ENCODE data around the gene FRMD4A.
"Not testable (repeated sequence)": the region's sequence is repeated elsewhere in the genome, so short reads cannot be mapped to it uniquely, and the experiment has no call there.

The FRMD4A gene

GRCh38 chr10:13911821-13912520 lies 418.8 kb downstream of the FRMD4A start:
- no peak for DNase-seq (ENCODE audit: low read depth)

DNA sequence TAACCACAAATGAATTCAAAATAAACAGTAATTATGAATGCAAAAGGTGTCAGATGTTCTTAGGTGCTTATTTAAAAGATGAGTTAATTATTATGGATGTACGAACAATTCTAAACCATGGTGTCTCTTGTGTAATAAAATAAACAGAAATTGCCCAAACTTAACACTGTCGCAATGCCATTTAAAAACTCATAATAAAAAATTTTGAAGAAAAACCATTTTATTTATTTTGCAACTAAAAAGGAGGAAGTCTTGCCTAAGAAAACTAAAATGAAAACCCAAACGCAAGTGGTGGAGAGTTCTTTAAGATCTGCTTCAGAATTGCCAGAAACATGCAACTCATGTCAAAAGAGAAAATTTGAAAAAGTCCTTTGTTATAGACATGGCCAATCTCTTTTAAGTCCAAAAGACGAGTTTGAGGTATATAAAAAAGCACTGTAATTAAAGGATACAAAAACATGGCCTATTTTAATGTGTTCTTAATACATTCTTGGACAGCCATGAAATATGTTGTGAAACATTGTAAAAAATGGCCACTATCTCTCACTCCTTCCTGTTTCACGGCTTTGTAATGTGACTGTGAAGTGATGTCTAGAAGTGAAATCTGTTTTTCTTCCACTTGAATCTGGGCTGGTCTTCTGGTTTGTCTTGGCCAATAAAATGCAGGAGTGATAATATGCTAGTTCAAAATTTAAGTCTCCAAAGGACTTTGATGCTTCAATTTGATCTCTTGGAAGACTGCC lies 421.0 kb downstream of the FRMD4A start:
- no peak for DNase-seq (ENCODE audit: low read depth)

DNA sequence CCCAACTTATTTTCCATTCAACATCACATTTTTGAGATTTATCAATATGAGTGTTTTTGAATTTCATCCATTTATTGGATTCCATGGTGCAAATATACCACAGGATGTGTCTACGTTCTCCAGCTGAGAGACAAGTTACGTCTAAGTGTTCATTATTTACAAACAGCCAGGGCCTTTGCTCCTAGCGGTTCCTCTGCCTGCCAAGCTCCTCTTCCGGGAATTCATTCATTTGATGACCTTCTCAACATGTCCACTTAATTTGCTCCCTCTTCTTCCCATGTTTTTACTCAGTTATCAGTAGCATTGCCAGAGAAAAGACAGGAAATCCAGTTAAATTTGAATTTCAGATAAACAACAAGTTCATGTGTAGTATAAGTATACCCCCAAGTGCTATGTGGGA lies 422.2 kb downstream of the FRMD4A start:
- no peak for DNase-seq (ENCODE audit: low read depth)

GRCh38 chr10:13907570-13907969 lies 423.2 kb downstream of the FRMD4A start:
- no peak for DNase-seq (ENCODE audit: low read depth)

GRCh38 chr10:13905281-13905680 lies 425.4 kb downstream of the FRMD4A start:
- no peak for DNase-seq (ENCODE audit: low read depth)

DNA sequence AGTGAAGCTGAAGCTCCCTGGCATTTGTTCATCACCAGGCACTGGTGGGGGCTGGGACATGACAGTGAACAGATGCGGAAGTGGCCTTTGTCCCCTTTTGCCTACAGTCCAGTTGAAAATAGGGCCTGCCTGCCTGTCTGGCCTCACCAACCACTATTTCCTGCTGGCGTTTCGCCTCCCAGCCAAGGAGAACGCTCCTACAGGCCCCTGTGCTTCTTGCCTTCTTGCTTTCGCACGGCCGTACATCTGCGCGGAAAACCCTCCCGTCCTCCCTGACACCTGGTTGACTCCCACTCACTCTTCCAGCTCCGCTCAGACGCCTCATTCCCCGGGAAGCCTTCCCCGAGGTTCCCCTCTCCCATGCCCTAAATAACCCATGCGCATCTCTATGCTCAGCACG lies 426.7 kb downstream of the FRMD4A start:
- no peak for DNase-seq (ENCODE audit: low read depth)

DNA sequence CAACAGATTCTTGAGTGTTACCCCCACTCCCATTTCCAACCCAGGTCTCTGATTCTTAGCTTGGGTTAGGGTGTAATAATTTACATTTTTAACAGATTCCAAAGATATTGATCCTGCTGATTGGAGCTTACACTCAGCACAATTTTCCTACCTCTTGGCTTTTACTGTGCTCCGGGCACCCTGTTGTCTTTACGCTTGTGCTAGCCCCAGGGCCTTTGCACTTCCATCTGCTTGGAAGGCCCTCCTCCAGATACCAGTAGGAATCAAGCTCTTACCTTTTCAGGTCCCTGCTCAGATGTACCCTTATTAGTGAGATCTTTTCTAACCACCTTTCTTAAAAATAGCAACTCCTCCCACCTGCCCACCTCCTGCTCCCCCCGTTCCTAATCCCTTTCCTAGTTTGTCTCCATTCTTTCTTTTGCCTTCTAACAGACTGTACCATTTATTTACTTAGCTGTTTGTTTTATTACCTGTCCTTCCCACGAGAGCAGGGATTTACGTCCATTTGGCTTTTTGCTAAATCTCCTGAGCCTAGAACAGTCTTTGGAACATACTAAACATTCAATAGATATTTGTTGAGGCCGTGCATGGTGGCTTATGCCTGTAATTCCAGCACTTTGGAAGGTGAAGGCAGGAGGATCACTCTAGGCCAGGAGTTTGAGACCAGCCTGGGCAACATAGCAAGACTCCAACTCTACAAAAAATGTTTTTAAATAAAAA lies 427.7 kb downstream of the FRMD4A start:
- no peak for DNase-seq (ENCODE audit: low read depth)

DNA sequence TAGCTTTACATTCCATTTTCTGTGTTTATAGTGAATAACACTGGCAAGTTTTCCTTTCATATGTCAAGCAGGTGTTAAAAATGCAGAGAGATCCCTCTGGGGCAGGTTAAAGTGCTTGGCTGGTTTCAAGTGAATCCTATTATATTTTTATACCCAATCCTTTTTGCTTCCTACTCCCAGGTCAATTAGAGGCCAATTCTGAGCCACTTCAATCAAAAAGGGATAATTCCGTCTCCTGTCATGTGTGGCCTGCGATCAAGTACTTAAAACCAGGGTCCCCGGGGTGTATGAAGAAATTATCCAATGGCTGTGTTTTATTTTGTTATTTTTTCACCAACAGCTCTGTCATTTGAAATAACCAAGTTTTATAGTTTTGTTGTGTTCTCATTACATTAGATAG lies 430.8 kb downstream of the FRMD4A start:
- no peak for DNase-seq (ENCODE audit: low read depth)

DNA sequence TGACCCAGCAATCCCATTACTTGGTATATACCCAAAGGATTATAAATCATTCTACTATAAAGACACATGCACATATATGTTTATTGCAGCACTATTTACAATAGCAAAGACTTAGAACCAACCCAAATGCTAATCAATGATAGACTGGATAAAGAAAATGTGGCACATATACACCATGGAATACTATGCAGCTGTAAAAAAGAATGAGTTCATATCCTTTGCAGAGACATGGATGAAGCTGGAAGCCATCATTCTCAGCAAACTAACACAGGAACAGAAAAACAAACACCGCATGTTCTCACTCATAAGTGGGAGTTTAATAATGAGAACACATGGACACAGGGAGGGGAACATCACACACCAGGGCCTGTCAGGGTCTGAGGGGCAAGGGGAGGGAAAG lies 434.6 kb downstream of the FRMD4A start:
- not testable (repeated sequence) for DNase-seq (ENCODE audit: low read depth)

- no peak for DNase-seq (ENCODE audit: low read depth)
These were observed 436.2 kb downstream of the FRMD4A start for GRCh38 chr10:13894412-13895093.

DNA sequence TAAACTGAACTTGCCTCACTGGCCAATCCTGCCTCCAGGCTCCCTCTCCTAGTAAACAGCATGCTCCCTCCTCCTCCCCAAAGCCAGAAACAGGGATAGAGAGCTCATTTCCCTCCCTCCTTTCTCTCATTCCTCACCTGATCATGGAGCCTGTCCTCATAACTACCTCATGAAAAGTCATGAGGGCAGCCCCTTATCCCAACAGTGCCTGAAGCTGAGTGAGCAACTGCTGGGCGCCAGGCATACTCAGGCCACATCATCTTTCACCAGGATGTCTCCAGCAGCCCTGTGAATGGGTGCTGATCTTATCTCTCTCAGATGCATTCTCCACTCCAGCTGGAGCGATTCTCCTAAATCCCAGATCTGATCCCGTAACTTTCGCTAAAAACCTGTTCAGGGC lies 436.8 kb downstream of the FRMD4A start:
- no peak for DNase-seq (ENCODE audit: low read depth)

- no peak for DNase-seq (ENCODE audit: low read depth)
These were observed 437.9 kb downstream of the FRMD4A start for GRCh38 chr10:13892871-13893270.

- no peak for DNase-seq (ENCODE audit: low read depth)
These were observed 438.7 kb downstream of the FRMD4A start for GRCh38 chr10:13892001-13892491.

DNA sequence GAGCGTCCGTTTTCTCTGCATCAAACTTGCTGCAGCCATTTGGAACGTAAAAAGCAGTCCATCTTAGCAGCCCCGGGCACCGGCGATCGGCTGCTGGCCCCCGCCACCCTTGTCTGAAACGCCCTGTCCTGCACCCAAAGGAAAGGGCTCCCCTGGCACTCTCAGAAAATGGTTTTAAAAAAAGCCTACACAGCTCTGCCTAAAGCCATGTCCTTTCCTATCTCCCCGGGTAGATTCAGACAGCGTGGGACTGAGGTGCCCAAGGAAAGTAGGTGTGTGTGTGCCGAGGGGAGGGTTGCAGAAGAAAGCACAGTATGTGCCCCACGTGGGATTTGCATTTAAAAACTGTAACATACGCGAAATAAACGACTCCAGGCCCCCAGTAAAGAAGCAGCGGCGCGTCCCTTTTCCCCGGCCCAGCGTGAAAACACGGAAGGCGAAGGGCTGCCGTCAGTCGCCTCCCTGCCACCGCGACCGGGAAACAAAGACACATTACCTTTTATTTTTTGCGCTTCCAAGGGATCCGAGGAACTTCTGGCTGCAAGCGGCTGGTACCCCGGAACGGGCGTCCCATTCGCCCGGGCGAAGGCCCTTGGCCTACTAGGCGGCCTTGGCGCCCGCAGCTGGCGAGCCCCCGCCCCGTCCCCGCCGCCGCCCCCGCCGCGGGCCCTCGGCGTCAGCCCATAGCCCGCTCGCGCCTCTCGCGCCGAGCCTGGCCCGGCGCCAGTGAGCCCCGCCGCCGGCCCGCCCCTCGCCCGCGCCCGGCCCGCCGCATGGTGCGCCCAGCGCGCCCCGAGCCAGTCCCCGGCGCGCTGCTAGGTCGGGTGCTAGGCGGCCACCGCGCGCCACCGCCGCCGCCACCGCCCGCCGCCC lies 439.4 kb downstream of the FRMD4A start:
- no peak for DNase-seq (ENCODE audit: low read depth)

- peak; percentile 54 for DNase-seq (ENCODE audit: low read depth)
These were observed 440.2 kb downstream of the FRMD4A start for GRCh38 chr10:13890233-13891127.

GRCh38 chr10:13887761-13888160 lies 443.0 kb downstream of the FRMD4A start:
- no peak for DNase-seq (ENCODE audit: low read depth)

DNA sequence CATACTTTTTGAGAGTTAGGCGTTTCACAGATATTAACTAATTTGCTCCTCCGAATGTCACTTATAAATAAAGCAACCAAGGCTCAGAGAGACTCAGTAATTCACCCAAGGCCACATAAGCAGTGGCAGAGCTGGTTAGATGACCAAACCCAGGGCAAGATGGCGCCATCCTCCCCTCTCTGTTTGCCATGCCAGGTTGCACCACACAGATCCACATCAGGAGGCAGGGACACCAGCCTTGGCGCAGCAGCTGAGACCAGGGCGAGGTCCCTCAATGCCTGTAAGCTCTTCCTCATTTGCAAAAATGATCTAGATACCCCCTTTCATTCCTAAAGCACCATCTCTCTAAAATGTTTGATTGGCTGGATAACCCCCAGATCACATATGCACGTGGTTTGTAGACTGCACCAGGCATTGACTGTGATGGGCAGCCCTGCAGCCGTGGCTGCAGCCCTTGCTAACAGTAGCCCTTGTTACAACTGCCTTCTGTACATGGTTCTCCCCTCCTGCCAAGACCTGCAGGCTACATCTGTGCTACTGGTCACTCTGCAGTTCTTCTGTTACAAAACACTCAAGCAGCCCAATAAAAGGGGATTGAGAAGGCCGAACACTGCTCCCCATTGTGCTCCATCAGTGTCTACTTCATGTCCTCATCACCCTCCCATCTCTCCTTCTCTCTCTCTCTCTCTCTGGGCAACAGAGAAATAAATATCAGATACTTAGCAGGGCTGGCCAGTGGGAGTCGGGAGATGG lies 445.3 kb downstream of the FRMD4A start:
- no peak for DNase-seq (ENCODE audit: low read depth)

- DNase-seq (ENCODE audit: low read depth), result no peak
These were observed 446.9 kb downstream of the FRMD4A start for GRCh38 chr10:13883636-13884444.
